HCT116 (cell line): Measurements from ENCODE around the gene DMD. TPM values are rescaled to one million over a fixed set of nuclear protein-coding genes. Genes with fewer than 3 reads are reported as not detected.

Source experiments
- ATAC-seq: fragments of 200-7000 bp; cut with Tn5 transposase; 2 replicates; pipeline ENCODE4 v1.9.1; 2020; ENCODE audit warnings: mild to moderate bottlenecking, moderate library complexity
- BruUV-seq: library from RNA; stranded (reverse); fragments of 400-500 nt; replicated peaks from 2 replicates; lab custom pipeline; 2021; lab: Mats Ljungman, UMichigan
- CTCF ChIA-PET: fragments of 300-600 bp; sonication (Branson Sonifier 250); formaldehyde crosslinking; loops from one replicate; lab custom pipeline; 2021; ENCODE audit warnings: antibody characterized with exemption; lab: Charles Lee
- POLR2A ChIA-PET: fragments of 300-600, 350-600 bp; sonication (Branson Sonifier 250); formaldehyde crosslinking; loops from one replicate; lab custom pipeline; 2021; ENCODE audit warnings: antibody characterized with exemption; lab: Charles Lee
- RAD21 ChIA-PET, 2 experiments: fragments of 300-600 bp; sonication (Branson Sonifier 250); formaldehyde crosslinking; loops; one replicate each; lab custom pipeline; 2023; ENCODE audit warnings: low total read pairs in 2 of 2; ENCODE audit not compliant: uncharacterized antibody in 2 of 2, unreplicated experiment in 2 of 2, low non-redundant PET in 1 of 2; lab: Charles Lee
- DNase-seq: peaks from one replicate; pipeline ENCODE4 v3.0.0-alpha.2; 2010; ENCODE audit warnings: low read depth, low spot score
- H2AFZ ChIP-seq: fragments of 200-600 bp; shearing (Covaris generic), sonication (generic); 2 replicates; pipeline ENCODE4 v1.6.1; 2017; ENCODE audit warnings: low read depth, mixed run types, mixed read lengths, antibody characterized with exemption, low read length; ENCODE audit not compliant: poor library complexity, severe bottlenecking
- H3K27ac ChIP-seq: 2 replicates; pipeline ENCODE4 v1.5.1; 2012; ENCODE audit warnings: low read depth, low read length
- H3K27me3 ChIP-seq: fragments of 200-600 bp; sonication (generic); 2 replicates; pipeline ENCODE4 v1.6.1; 2016; ENCODE audit warnings: mixed run types, low read length, mixed read lengths; ENCODE audit not compliant: insufficient read depth
- H3K36me3 ChIP-seq, 2 experiments: fragments of 200-500 bp in 1 of 2; fragments of 200-600 bp in 1 of 2; sonication (Bioruptor generic) in 1 of 2; sonication (generic) in 1 of 2; 2 replicates each; pipeline versions ENCODE4 v1.5.1 to v1.6.1; 2014 to 2016; ENCODE audit warnings: low read length in 2 of 2, inconsistent platforms in 1 of 2, mixed read lengths in 1 of 2, mixed run types in 1 of 2; ENCODE audit not compliant: insufficient read depth in 2 of 2, control insufficient read depth in 1 of 2
- H3K4me1 ChIP-seq, 2 experiments: fragments of 200-600 bp in 1 of 2; sonication (generic) in 1 of 2; 2 replicates each; pipeline versions ENCODE4 v1.5.1 to v1.6.1; 2012 to 2017; ENCODE audit warnings: low read length in 2 of 2, inconsistent platforms in 1 of 2, mild to moderate bottlenecking in 1 of 2, mixed read lengths in 1 of 2, mixed run types in 1 of 2, moderate library complexity in 1 of 2; ENCODE audit not compliant: insufficient read depth in 2 of 2, control insufficient read depth in 1 of 2
- H3K4me2 ChIP-seq: fragments of 200-600 bp; sonication (generic); 2 replicates; pipeline ENCODE4 v1.6.1; 2017; ENCODE audit warnings: mixed run types, low read length, mixed read lengths
- H3K4me3 ChIP-seq, 2 experiments: fragments of 200-600 bp in 1 of 2; sonication (generic) in 1 of 2; replicated peaks in 1 of 2; 2 replicates each; pipeline ENCODE4 v1.5.1; 2011 to 2016; ENCODE audit warnings: low read length in 2 of 2, control low read depth in 1 of 2, low read depth in 1 of 2, mild to moderate bottlenecking in 1 of 2, mixed read lengths in 1 of 2, mixed run types in 1 of 2
- H3K79me2 ChIP-seq: fragments of 200-600 bp; sonication (generic); 2 replicates; pipeline ENCODE4 v1.6.1; 2017; ENCODE audit warnings: mild to moderate bottlenecking, mixed run types, low read length, moderate library complexity, mixed read lengths; ENCODE audit not compliant: insufficient read depth
- H3K9ac ChIP-seq: fragments of 200-600 bp; sonication (generic); 2 replicates; pipeline ENCODE4 v1.6.1; 2016; ENCODE audit warnings: low read length, mixed read lengths
- H3K9me2 ChIP-seq: fragments of 200-600 bp; sonication (generic), shearing (Covaris generic); 2 replicates; pipeline ENCODE4 v1.6.1; 2017; ENCODE audit warnings: mixed run types, mild to moderate bottlenecking, moderate library complexity; ENCODE audit not compliant: insufficient read depth
- H3K9me3 ChIP-seq, 2 experiments: fragments of 200-500 bp in 1 of 2; fragments of 200-600 bp in 1 of 2; sonication (Bioruptor generic) in 1 of 2; sonication (generic) in 1 of 2; 2 replicates each; pipeline ENCODE4 v1.6.1; 2014 to 2017; ENCODE audit warnings: low read length in 2 of 2, mixed read lengths in 2 of 2, inconsistent platforms in 1 of 2, low read depth in 1 of 2, mild to moderate bottlenecking in 1 of 2, mixed run types in 1 of 2, moderate library complexity in 1 of 2; ENCODE audit not compliant: control insufficient read depth in 1 of 2, insufficient read depth in 1 of 2
- H4K20me1 ChIP-seq: fragments of 200-600 bp; sonication (generic), shearing (Covaris generic); 2 replicates; pipeline ENCODE4 v1.6.1; 2017; ENCODE audit warnings: mixed run types, mild to moderate bottlenecking, moderate library complexity; ENCODE audit not compliant: insufficient read depth
- ATF3 ChIP-seq: IDR thresholded peaks from 2 replicates; pipeline ENCODE4 v1.6.1; 2012
- CEBPB ChIP-seq: IDR thresholded peaks from 2 replicates; pipeline ENCODE4 v1.6.1; 2012; ENCODE audit warnings: low read depth
- EGR1 ChIP-seq: IDR thresholded peaks from 2 replicates; pipeline ENCODE4 v1.6.1; 2012; ENCODE audit warnings: low read depth
- EZH2 ChIP-seq: fragments of 200-600 bp; sonication (generic); IDR thresholded peaks from 2 replicates; pipeline ENCODE4 v1.6.1; 2017; ENCODE audit warnings: antibody characterized with exemption, mixed run types
- JUND ChIP-seq: IDR thresholded peaks from 2 replicates; pipeline ENCODE4 v1.6.1; 2012
- MAX ChIP-seq: IDR thresholded peaks from 2 replicates; pipeline ENCODE4 v1.6.1; 2012
- POLR2AphosphoS5 ChIP-seq: IDR thresholded peaks from 2 replicates; pipeline ENCODE4 v1.6.1; 2011; ENCODE audit warnings: mild to moderate bottlenecking, low read depth, low read length, moderate library complexity
- RAD21 ChIP-seq: IDR thresholded peaks from 2 replicates; pipeline ENCODE4 v1.6.1; 2012; ENCODE audit warnings: low read depth, mild to moderate bottlenecking
- REST ChIP-seq: IDR thresholded peaks from 2 replicates; pipeline ENCODE4 v1.6.1; 2012; ENCODE audit warnings: low read depth
- SRF ChIP-seq: IDR thresholded peaks from 2 replicates; pipeline ENCODE4 v1.6.1; 2012; ENCODE audit warnings: low read depth
- TCF7L2 ChIP-seq: IDR thresholded peaks from 2 replicates; pipeline ENCODE4 v1.7.0; 2011; ENCODE audit warnings: borderline replicate concordance, inconsistent platforms; ENCODE audit not compliant: insufficient read depth, insufficient read length; ENCODE audit errors: extremely low read depth
- ZBTB33 ChIP-seq: IDR thresholded peaks from 2 replicates; pipeline ENCODE4 v1.6.1; 2011; ENCODE audit warnings: mild to moderate bottlenecking, low read length, moderate library complexity; ENCODE audit not compliant: insufficient replicate concordance; ENCODE audit errors: extremely low read depth
- ZFX ChIP-seq: fragments of 450-650 bp; IDR thresholded peaks from 2 replicates; pipeline ENCODE4 v1.6.1; 2017
- ZNF274 ChIP-seq: fragments of 200-500 bp; sonication (Bioruptor generic); IDR thresholded peaks from 2 replicates; pipeline ENCODE4 v1.6.1; 2014; ENCODE audit warnings: mild to moderate bottlenecking, low read depth, low read length, inconsistent platforms
- intact Hi-C: fragments of 100-400 bp; cut with micrococcal nuclease; formaldehyde crosslinking; loops from 2 replicates; pipeline ENCODE4 v1.10.0; 2022
- total RNA-seq: library from RNA; stranded (reverse); gene quantifications from one replicate; pipeline ENCODE4 v1.2.1, GENCODE V29; 2021; ENCODE audit not compliant: unreplicated experiment

Gene DMD
- total RNA-seq, 1 experiment from 2014 or later: 0.05 TPM

- H3K27ac ChIP-seq: no peak overlapping the region
- H3K36me3 ChIP-seq: no peaks in the 10 kb centered on the region
- no peaks in the 10 kb centered on the region for H3K9me2 ChIP-seq
- no peaks in the 10 kb centered on the region for H3K27me3 ChIP-seq
- H3K9me3 ChIP-seq: no peaks in the 10 kb centered on the region
- intact Hi-C loops: no loop called here
- CTCF ChIA-PET: no interaction called here
- POLR2A ChIA-PET: no interaction called here
- TF ChIP-seq ZFX: no peak
- TF ChIP-seq RAD21: no peak
- no peak for TF ChIP-seq MAX
- TF ChIP-seq EGR1: no peak
- no peak for TF ChIP-seq CEBPB
- H2AFZ ChIP-seq: no peak overlapping the region
- DNase-seq (no peak), ATAC-seq (no peak)
- RAD21 ChIA-PET: no interaction called here
- no peaks in the 10 kb centered on the region for H3K79me2 ChIP-seq
- no peak overlapping the region for H3K4me3 ChIP-seq
- no peak overlapping the region for H3K4me2 ChIP-seq
- H4K20me1 ChIP-seq: no peaks in the 10 kb centered on the region
- no peak overlapping the region for H3K9ac ChIP-seq
- no TSS peak for BruUV-seq
- H3K4me1 ChIP-seq: no peaks in the 10 kb centered on the region
Observed at GRCh38 chrX:32280921-32281320, 930.4 kb downstream of the DMD start.

GRCh38 chrX:32280489-32280888, 930.9 kb downstream of the DMD start:
- ChIA-PET POLR2A (no interaction called here), RAD21 (no interaction called here), CTCF (no interaction called here)
- no TSS peak for BruUV-seq
- no peaks in the 10 kb centered on the region for H3K27me3 ChIP-seq
- no peak overlapping the region for H3K4me2 ChIP-seq
- H3K9me3 ChIP-seq: no peaks in the 10 kb centered on the region
- H3K79me2 ChIP-seq: no peaks in the 10 kb centered on the region
- H3K36me3 ChIP-seq: no peaks in the 10 kb centered on the region
- no peaks in the 10 kb centered on the region for H3K9me2 ChIP-seq
- H3K27ac ChIP-seq: no peak overlapping the region
- H3K4me3 ChIP-seq: no peak overlapping the region
- no peaks in the 10 kb centered on the region for H4K20me1 ChIP-seq
- ATAC-seq: no peak
- no peaks in the 10 kb centered on the region for H3K4me1 ChIP-seq
- no peak for DNase-seq
- intact Hi-C loops: no loop called here
- H3K9ac ChIP-seq: no peak overlapping the region
- no peak overlapping the region for H2AFZ ChIP-seq
- TF ChIP-seq REST (no peak), EZH2 (no peak), SRF (no peak), MAX (no peak), ZBTB33 (no peak), ZNF274 (no peak), TCF7L2 (no peak), POLR2AphosphoS5 (no peak), JUND (no peak), ATF3 (no peak)
